H1 (cell line): ENCODE measurements around the gene AKAP12. TPM values are rescaled to one million over a fixed set of nuclear protein-coding genes. Genes with fewer than 3 reads are reported as not detected.

Source experiments
- CTCF ChIA-PET: fragments of 300-600 bp; sonication (Branson Sonifier 250); formaldehyde crosslinking; loops from one replicate; lab custom pipeline; 2021; ENCODE audit not compliant: partially characterized antibody; lab: Charles Lee
- POLR2A ChIA-PET: fragments of 300-600 bp; sonication (Branson Sonifier 250); formaldehyde crosslinking; loops from one replicate; lab custom pipeline; 2021; ENCODE audit warnings: inconsistent platforms; ENCODE audit not compliant: partially characterized antibody; lab: Charles Lee
- DNase-seq, 2 experiments: peaks; one replicate each; pipeline versions ENCODE4 v3.0.0 to v3.0.0-alpha.2; 2010 to 2022; ENCODE audit warnings: low spot score in 2 of 2, low read depth in 1 of 2, mixed read lengths in 1 of 2
- FAIRE-seq: peaks from 2 replicates; lab custom pipeline; 2011; peaks lifted over from hg19 to GRCh38; lab: Jason Lieb, UNC
- H2AFZ ChIP-seq: 2 replicates; pipeline ENCODE4 v1.8.1; 2012; ENCODE audit warnings: low read length, inconsistent platforms
- H2AK5ac ChIP-seq: 2 replicates; pipeline ENCODE4 v1.6.1; 2013; ENCODE audit warnings: low read depth, low read length
- H2BK120ac ChIP-seq: replicated peaks from 2 replicates; pipeline ENCODE3; 2013; ENCODE audit warnings: low read depth, low read length, inconsistent platforms
- H2BK12ac ChIP-seq: 2 replicates; pipeline ENCODE4 v1.6.1; 2013; ENCODE audit warnings: low read depth, low read length
- H2BK15ac ChIP-seq: 2 replicates; pipeline ENCODE4 v1.6.1; 2013; ENCODE audit warnings: low read length
- H2BK20ac ChIP-seq: 2 replicates; pipeline ENCODE4 v1.6.1; 2013; ENCODE audit warnings: low read length
- H2BK5ac ChIP-seq: 2 replicates; pipeline ENCODE4 v1.6.1; 2013; ENCODE audit warnings: low read depth, low read length
- H3K14ac ChIP-seq: 2 replicates; pipeline ENCODE4 v1.6.1; 2013; ENCODE audit warnings: inconsistent platforms; ENCODE audit not compliant: insufficient read length
- H3K18ac ChIP-seq: 2 replicates; pipeline ENCODE4 v1.6.1; 2013; ENCODE audit warnings: low read length; ENCODE audit errors: extremely low read depth
- H3K23ac ChIP-seq: 2 replicates; pipeline ENCODE4 v1.6.1; 2013; ENCODE audit warnings: inconsistent platforms; ENCODE audit not compliant: insufficient read length
- H3K23me2 ChIP-seq: 2 replicates; pipeline ENCODE4 v1.6.1; 2013; ENCODE audit warnings: low read depth, low read length
- H3K27ac ChIP-seq: 2 replicates; pipeline ENCODE4 v1.6.1; 2011; ENCODE audit warnings: low read depth, low read length, inconsistent platforms
- H3K27me3 ChIP-seq, 4 experiments: replicated peaks in 1 of 4; 1 replicate in 1 of 4; 2 replicates in 3 of 4; pipeline versions ENCODE4 v1.6.1 to v1.8.1; 2011 to 2013; ENCODE audit warnings: low read length in 3 of 4, mild to moderate bottlenecking in 3 of 4, inconsistent platforms in 2 of 4, mixed read lengths in 2 of 4, moderate library complexity in 1 of 4; ENCODE audit not compliant: control insufficient read depth in 3 of 4, insufficient read depth in 3 of 4; ENCODE audit errors: extremely low read depth in 1 of 4
- H3K36me3 ChIP-seq, 4 experiments: 2 replicates each; pipeline versions ENCODE4 v1.6.1 to v1.8.1; 2011 to 2013; ENCODE audit warnings: mild to moderate bottlenecking in 4 of 4, low read length in 3 of 4, moderate library complexity in 2 of 4, control low read depth in 1 of 4, inconsistent platforms in 1 of 4; ENCODE audit not compliant: insufficient read depth in 4 of 4, control insufficient read depth in 2 of 4
- H3K4ac ChIP-seq: replicated peaks from 2 replicates; pipeline ENCODE3; 2013; ENCODE audit warnings: low read length, low read depth, mixed read lengths, inconsistent platforms; ENCODE audit not compliant: insufficient read length
- H3K4me1 ChIP-seq, 4 experiments: replicated peaks in 1 of 4; 1 replicate in 1 of 4; 2 replicates in 3 of 4; pipeline versions ENCODE4 v1.6.1 to v1.8.1; 2011 to 2013; ENCODE audit warnings: low read length in 3 of 4, inconsistent platforms in 2 of 4, mixed read lengths in 1 of 4; ENCODE audit not compliant: insufficient read depth in 4 of 4, control insufficient read depth in 3 of 4
- H3K4me2 ChIP-seq, 2 experiments: 2 replicates each; pipeline versions ENCODE4 v1.6.1 to v1.8.1; 2011 to 2013; ENCODE audit warnings: low read depth in 2 of 2, low read length in 2 of 2, control low read depth in 1 of 2, inconsistent platforms in 1 of 2, mild to moderate bottlenecking in 1 of 2; ENCODE audit not compliant: insufficient read depth in 1 of 2
- H3K4me3 ChIP-seq, 4 experiments: fragments of 200-600, 300-600 bp in 1 of 4; sonication (generic), shearing (Covaris generic), sonication (Bioruptor Twin) in 1 of 4; 2 replicates each; pipeline versions ENCODE4 v1.5.1 to v1.8.1; 2011 to 2016; ENCODE audit warnings: low read length in 4 of 4, low read depth in 3 of 4, control low read depth in 2 of 4, inconsistent platforms in 2 of 4, mild to moderate bottlenecking in 2 of 4, mixed read lengths in 1 of 4, moderate library complexity in 1 of 4; ENCODE audit not compliant: insufficient read depth in 2 of 4; ENCODE audit errors: extremely low read depth in 1 of 4
- H3K56ac ChIP-seq: replicated peaks from 2 replicates; pipeline ENCODE3; 2013; ENCODE audit warnings: low read depth, mild to moderate bottlenecking, mixed read lengths, low read length, inconsistent platforms; ENCODE audit not compliant: insufficient read length
- H3K79me1 ChIP-seq: 2 replicates; pipeline ENCODE4 v1.6.1; 2013; ENCODE audit warnings: low read depth, low read length, control low read depth
- H3K79me2 ChIP-seq, 2 experiments: 2 replicates each; pipeline versions ENCODE4 v1.6.1 to v1.8.1; 2012 to 2013; ENCODE audit warnings: low read length in 2 of 2, mild to moderate bottlenecking in 2 of 2, inconsistent platforms in 1 of 2; ENCODE audit not compliant: insufficient read depth in 2 of 2, control insufficient read depth in 1 of 2
- H3K9ac ChIP-seq, 4 experiments: replicated peaks in 1 of 4; 1 replicate in 1 of 4; 2 replicates in 3 of 4; pipeline versions ENCODE4 v1.6.1 to v1.8.1; 2011 to 2013; ENCODE audit warnings: low read depth in 3 of 4, low read length in 3 of 4, control low read depth in 2 of 4, mild to moderate bottlenecking in 2 of 4, moderate library complexity in 2 of 4, inconsistent platforms in 1 of 4; ENCODE audit errors: extremely low read depth in 1 of 4
- H3K9me3 ChIP-seq, 2 experiments: 2 replicates each; pipeline versions ENCODE4 v1.6.1 to v1.8.1; 2012 to 2013; ENCODE audit warnings: mild to moderate bottlenecking in 2 of 2, moderate library complexity in 2 of 2, control low read depth in 1 of 2, inconsistent platforms in 1 of 2, low read depth in 1 of 2, low read length in 1 of 2, mixed read lengths in 1 of 2; ENCODE audit not compliant: insufficient read depth in 2 of 2
- H4K20me1 ChIP-seq, 2 experiments: replicated peaks in 1 of 2; 2 replicates each; pipeline versions ENCODE3 to v1.8.1; 2011 to 2013; ENCODE audit warnings: inconsistent platforms in 2 of 2, low read length in 2 of 2, mild to moderate bottlenecking in 1 of 2; ENCODE audit not compliant: insufficient read depth in 2 of 2, control insufficient read depth in 1 of 2
- H4K5ac ChIP-seq: 2 replicates; pipeline ENCODE4 v1.6.1; 2013; ENCODE audit warnings: low read length, low read depth, mixed read lengths, inconsistent platforms; ENCODE audit not compliant: insufficient read length
- H4K8ac ChIP-seq: 2 replicates; pipeline ENCODE4 v1.8.0; 2013; ENCODE audit warnings: mild to moderate bottlenecking, moderate library complexity, low read length, inconsistent platforms; ENCODE audit not compliant: insufficient read depth; ENCODE audit errors: extremely low read depth
- H4K91ac ChIP-seq: replicated peaks from 2 replicates; pipeline ENCODE3; 2013; ENCODE audit warnings: low read length, mixed read lengths, inconsistent platforms; ENCODE audit not compliant: insufficient read length
- BCL11A ChIP-seq, 2 experiments: IDR thresholded peaks; one replicate each; pipeline ENCODE4 v1.6.1; 2011; ENCODE audit warnings: low read depth in 2 of 2, low read length in 2 of 2, mild to moderate bottlenecking in 2 of 2
- CBX8 ChIP-seq: fragments of 300-800, 300-1000 bp; sonication (generic); IDR thresholded peaks from 2 replicates; pipeline ENCODE4 v1.7.1; 2016; ENCODE audit warnings: low read depth, low read length, borderline replicate concordance
- EP300 ChIP-seq, 2 experiments: IDR thresholded peaks; 1 replicate in 1 of 2; 2 replicates in 1 of 2; pipeline ENCODE4 v1.6.1; 2011 to 2012; ENCODE audit warnings: low read depth in 2 of 2, low read length in 2 of 2, mild to moderate bottlenecking in 2 of 2, borderline replicate concordance in 1 of 2, inconsistent platforms in 1 of 2, moderate library complexity in 1 of 2
- PHF8 ChIP-seq: fragments of 200-600 bp; sonication (generic); conservative IDR thresholded peaks from 2 replicates; pipeline ENCODE4 v1.7.1; 2012; ENCODE audit warnings: low read depth, mild to moderate bottlenecking, inconsistent platforms, low read length, moderate library complexity
- SP2 ChIP-seq: IDR thresholded peaks from 2 replicates; pipeline ENCODE4 v1.6.1; 2012; ENCODE audit warnings: mild to moderate bottlenecking, low read length, inconsistent platforms
- SRF ChIP-seq: IDR thresholded peaks from 2 replicates; pipeline ENCODE4 v1.6.1; 2011; ENCODE audit warnings: mild to moderate bottlenecking, low read depth, low read length, moderate library complexity
- TCF12 ChIP-seq: IDR thresholded peaks from 2 replicates; pipeline ENCODE4 v1.6.1; 2011; ENCODE audit warnings: low read depth, mild to moderate bottlenecking, low read length
- ZNF274 ChIP-seq: IDR thresholded peaks from 2 replicates; pipeline ENCODE4 v1.7.0; 2012; ENCODE audit warnings: low read length, borderline replicate concordance; ENCODE audit errors: extremely low read depth
- WGBS, 2 experiments: shearing (Covaris generic) in 1 of 2; methylation state at CpG; one replicate each; pipeline versions ENCODE4 v1.1.6 to v1.1.7; 2013 to 2015; ENCODE audit warnings: low lambda C conversion rate in 2 of 2, mixed read lengths in 2 of 2, inconsistent platforms in 1 of 2, low coverage in 1 of 2, missing lambda C conversion rate in 1 of 2; ENCODE audit not compliant: insufficient replicate concordance in 2 of 2, insufficient coverage in 1 of 2, insufficient read length in 1 of 2; ENCODE audit errors: extremely low coverage in 1 of 2, missing lambda C conversion rate in 1 of 2; 5-methylcytosine and 5-hydroxymethylcytosine counted together
- polyA plus RNA-seq, 7 experiments: library from polyadenylated mRNA; depleted of rRNA in 3 of 7; stranded (reverse) in 5 of 7; unstranded in 2 of 7; fragments of >200 nt in 5 of 7; fragments of 200-250 nt in 2 of 7; gene quantifications; 1 replicate in 5 of 7; 2 replicates in 1 of 7; 4 replicates in 1 of 7; pipeline versions ENCODE4 v1.2.1 to v1.2.3, GENCODE V29; 2011 to 2013; ENCODE audit warnings: missing spikeins in 2 of 7, mixed read lengths in 2 of 7
- total RNA-seq: library from RNA; stranded (reverse); fragmentation: NEBNext Ultra II Directional; extraction: Animal tissue kit (Norgen Biotek cat#: 25700); gene quantifications from 2 replicates; pipeline ENCODE4 v1.2.1, GENCODE V29; 2021

The AKAP12 gene
- total and polyA plus RNA-seq, 2 of the 8 experiments (the other 6 are each of a cell fraction or from before 2014, with no cell fraction given) = 14.6 to 79.2 TPM

- DNase-seq (no peak), FAIRE-seq (no peak)
- Histone ChIP-seq H3K56ac (no peak overlapping the region), H2BK120ac (no peak overlapping the region), H2AK5ac (no peak overlapping the region), H2BK12ac (no peak overlapping the region), H2BK20ac (no peak overlapping the region), H3K79me1 (no peaks in the 10 kb centered on the region), H3K4me3 (no peak overlapping the region), H3K23ac (no peak overlapping the region), H4K91ac (no peak overlapping the region), H4K20me1 (no peaks in the 10 kb centered on the region), H3K4ac (peak overlapping the region; percentile 38), H3K9me3 (no peaks in the 10 kb centered on the region), H2BK15ac (no peak overlapping the region), H3K27ac (no peak overlapping the region), H3K18ac (no peak overlapping the region), H3K4me2 (no peak overlapping the region), H3K27me3 (no peaks in the 10 kb centered on the region), H3K9ac (no peak overlapping the region), H3K14ac (no peak overlapping the region), H3K23me2 (no peaks in the 10 kb centered on the region), H3K79me2 (no peaks in the 10 kb centered on the region), H3K4me1 (no peaks in the 10 kb centered on the region), H4K5ac (no peak overlapping the region), H3K36me3 (no peaks in the 10 kb centered on the region), H4K8ac (no peak overlapping the region), H2BK5ac (no peak overlapping the region; the same call in 1 of the 2 replicates), H2AFZ (no peak overlapping the region)
- WGBS, 2 experiments = 89% methylated on average over 11 of the region's 11 CpGs; no CpG with 5 or more reads in 1 of the 2 experiments
- ChIA-PET POLR2A (interaction anchor here (0.7 to 5.3 kb wide), 4 partner anchors 11 to 25 kb away, joined by 3 to 42 read pairs (median 4); partner anchors contain the start of gene AKAP12), CTCF (interaction anchor here (0.7 to 1.7 kb wide), 4 partner anchors 11 to 215 kb away, joined by 3 to 5 read pairs (median 4); no protein-coding TSS in a partner anchor)
- TF ChIP-seq SP2 (no peak), TCF12 (no peak), SRF (peak; percentile 83), BCL11A (IDR thresholded peaks at IDR 0.05; ENCODE audit: low read depth in 2 of 2, low read length in 2 of 2) (no peak), CBX8 (no peak), EP300 (IDR thresholded peaks at IDR 0.05; ENCODE audit: borderline replicate concordance in 1 of 2, low read depth in 2 of 2, low read length in 2 of 2) (no peak), PHF8 (no peak), ZNF274 (no peak)
Measured at GRCh38 chr6:151229401-151230276, 10.1 kb upstream of the AKAP12 start.
